ENCODE measurements around the gene NCF4.

Gene NCF4

GRCh38 chr22:36838119-36839030 is 22.4 kb upstream of the NCF4 start:
- DNase-seq: no peak

DNA sequence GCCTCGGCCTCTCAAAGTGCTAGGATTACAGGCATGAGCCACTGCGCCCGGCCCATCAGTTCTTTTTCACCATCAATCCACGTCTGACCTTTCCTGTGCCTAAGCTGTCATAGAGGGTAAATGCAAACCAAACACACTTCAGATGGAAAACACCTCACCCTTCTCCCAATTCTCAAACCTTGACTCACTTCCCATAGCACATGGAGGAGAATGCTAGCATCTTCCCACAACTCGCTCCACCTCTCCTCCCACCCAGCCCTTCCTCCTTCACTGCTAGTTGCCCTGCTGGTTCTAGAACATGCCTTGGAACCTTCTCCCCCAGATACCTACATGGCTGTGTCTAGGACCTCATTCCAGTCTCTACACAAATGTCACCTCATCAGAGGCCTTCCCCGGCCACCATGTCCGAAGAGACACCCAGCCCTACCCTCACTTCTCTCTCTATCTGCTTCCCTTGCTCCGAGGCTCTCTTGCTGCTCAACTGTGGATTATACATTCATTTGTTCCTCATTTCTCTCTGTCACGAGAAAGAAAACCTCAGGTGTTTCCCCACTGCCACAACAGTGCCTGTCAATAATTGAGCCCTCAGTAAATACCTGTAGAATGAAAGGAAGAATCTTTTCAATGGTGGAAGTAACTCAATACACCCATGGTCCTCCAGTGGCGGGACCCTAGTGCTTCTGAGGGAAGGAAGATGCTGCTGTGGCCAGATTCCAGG is 21.3 kb upstream of the NCF4 start:
- DNase-seq: no peak

- no peak for DNase-seq
Observed at GRCh38 chr22:36840106-36840505, 20.7 kb upstream of the NCF4 start.

DNA sequence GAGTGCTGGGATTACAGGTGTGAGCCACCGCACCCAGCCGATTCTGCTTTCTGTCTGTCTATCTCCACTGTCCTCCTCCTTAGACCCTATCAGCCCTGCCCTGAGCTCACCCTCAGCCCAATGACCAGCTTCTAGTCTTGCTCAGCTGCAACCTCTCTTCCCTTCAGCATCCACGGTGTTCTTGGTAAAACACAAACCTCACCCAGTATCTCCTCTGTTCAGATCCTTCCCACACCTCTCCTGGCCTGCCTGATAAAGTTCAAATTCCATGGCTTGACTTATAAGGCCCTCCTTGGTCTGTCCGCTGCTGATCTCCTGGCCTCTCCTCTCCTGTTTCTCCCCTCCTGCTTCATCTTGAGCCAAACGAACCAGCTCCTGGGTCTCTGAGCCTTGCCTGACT is 14.5 kb upstream of the NCF4 start:
- DNase-seq: no peak

GRCh38 chr22:36846949-36847348 is 13.9 kb upstream of the NCF4 start:
- DNase-seq: no peak

DNA sequence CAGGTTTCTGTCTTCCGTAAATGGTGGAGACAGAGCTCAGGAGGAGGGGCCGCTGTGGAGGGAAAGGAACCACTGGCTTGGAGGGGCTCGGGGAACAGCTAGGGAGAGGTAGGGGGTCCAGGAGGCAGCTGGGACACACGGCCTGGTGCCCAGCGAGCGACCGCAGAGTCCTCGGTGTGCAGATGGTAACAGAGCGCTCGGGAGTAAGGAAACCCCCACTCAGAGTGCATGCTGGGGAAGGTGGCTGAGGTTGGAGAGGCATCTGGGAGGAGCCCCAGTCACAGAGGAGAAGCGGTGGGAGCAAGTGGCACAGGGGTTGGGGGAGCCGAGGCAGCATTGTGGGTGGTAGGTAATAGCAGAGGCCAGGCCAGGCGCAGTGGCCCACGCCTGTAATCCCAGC is 10.8 kb upstream of the NCF4 start:
- DNase-seq: no peak

GRCh38 chr22:36850682-36851081 is 10.1 kb upstream of the NCF4 start:
- DNase-seq: no peak

GRCh38 chr22:36852056-36852973 is 8.5 kb upstream of the NCF4 start:
- DNase-seq: no peak

DNA sequence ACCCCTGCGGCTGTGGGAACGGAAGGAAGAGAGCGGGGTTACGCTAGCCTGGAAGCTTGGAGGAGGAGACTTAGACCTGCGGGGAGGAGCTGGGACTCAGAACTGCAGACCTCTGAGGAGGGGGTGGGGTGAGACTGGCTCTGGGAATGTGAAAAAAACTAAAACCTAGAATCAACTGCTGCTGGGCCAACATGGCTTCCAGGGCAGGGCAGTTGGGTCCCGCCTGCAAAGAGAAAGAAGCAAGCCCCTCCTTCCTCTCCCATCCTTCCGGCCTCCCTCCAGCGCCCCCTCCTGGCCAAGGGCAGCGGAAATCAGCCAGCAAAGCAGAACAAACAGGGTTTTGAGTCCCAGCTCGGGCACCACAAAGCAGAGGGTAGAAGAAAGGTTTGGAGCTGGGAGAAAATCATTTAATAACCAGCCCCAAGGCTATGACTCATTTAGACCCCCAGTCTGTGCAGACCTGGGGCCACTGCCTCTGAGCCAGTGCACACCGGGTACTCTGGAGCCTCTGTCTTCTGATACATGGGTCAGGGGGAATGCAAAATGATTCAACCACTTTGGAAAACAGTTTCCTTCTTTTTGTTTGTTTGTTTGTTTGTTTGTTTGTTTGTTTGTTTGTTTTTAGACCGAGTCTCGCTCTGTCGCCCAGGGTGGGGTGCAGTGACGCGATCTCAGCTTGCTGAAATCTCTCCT is 7.3 kb upstream of the NCF4 start:
- DNase-seq: peak; percentile 88

DNA sequence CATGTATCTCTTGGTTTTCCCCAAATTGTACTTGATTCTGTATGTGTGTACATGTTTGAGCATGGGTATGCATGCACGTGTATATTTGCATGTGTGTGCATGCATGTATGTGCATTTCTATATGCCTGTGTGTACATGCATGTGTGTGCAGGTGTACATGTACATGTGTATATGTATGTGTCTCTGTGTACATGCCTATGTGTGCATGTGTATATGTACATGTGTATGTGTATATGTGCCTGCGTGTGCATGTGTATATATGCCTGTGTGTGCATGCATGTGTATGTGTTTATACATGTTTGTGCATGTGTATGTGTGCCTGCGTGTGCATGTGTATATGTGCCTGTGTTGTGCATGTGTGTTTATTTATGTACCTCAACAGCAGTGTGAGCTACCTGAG is 5.3 kb upstream of the NCF4 start:
- DNase-seq: no peak

DNA sequence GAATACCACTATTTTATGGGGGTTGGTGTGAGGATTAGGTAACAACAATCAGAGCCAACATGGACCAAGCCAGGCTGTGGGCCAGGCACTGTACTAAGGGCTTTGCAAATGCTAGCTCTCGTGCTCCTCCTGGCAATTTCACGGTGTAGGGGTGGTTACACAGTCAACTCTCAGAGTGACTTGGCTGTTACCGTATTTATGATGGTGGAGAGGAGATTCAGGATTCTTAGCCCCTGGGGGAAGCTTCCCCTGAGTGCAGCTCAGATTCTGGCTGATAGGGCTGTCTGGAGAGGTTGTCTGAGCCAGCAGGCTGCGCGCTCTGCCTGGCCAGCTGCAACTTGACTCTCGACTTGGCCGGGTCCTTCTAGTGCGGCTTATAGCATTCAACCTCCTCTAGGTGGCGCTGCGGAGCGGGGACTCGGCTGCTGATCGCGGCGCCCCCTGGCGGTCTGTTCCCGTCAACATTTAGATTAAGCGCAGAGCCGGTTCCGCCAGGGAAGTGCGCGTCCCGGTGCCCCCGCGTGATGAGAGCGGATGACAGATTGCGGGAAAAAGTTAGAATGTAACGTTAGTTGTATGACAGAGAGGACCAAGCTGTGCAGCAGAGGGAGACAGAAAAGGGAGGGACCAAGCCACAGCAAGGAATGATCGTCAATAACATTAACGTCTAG is 4.5 kb upstream of the NCF4 start:
- DNase-seq: peak; percentile 80

DNA sequence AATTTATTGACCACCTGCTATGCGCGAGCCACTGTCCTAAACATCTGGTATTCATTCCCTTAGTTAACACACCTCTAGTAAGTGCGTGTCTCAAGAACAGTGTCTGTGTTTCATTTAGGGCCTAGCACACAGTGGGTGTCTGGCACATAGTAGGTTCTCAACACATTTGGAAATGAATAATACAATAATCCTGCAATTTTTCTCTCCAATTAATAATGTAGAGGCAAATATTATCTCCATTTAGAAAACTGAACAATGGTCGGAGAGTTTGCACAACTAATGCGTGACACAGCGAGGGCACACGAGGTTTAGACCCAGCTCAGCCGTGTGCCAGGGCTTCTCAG is 4.0 kb upstream of the NCF4 start:
- DNase-seq: no peak

GRCh38 chr22:36858156-36858555 is 2.6 kb upstream of the NCF4 start:
- no peak for DNase-seq

GRCh38 chr22:36858966-36859365 is 1.8 kb upstream of the NCF4 start:
- DNase-seq: no peak

- DNase-seq: no peak
Observed at GRCh38 chr22:36860017-36860416, 789 bp upstream of the NCF4 start.

DNA sequence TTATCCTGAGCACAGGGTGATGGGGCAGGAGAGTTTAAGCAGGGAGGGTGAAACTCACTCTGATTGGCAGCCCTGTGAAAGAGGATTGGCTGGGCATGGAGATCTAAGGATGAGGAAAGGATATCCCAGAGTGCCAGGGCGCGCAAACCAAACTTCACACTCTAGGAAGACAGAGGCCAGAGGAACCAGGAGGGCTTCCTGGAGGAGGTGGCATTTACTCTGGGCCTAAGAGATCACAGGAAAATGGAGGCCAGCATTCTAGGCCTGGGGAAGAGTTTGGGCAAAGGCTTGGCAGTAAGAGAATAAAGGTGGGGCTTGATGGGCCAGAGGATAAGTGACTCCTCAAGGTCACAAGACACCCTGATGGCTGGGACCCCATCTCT is 377 bp upstream of the NCF4 start:
- no peak for DNase-seq

- DNase-seq: peak; percentile 92
Observed at GRCh38 chr22:36862251-36863242, 1.7 kb downstream of the NCF4 start.

- no peak for DNase-seq
Observed at GRCh38 chr22:36863281-36863680, 2.5 kb downstream of the NCF4 start.

- peak; percentile 15 for DNase-seq
Observed at GRCh38 chr22:36863979-36864378, 3.2 kb downstream of the NCF4 start.

- peak; percentile 85 for DNase-seq
Observed at GRCh38 chr22:36864454-36865215, 3.8 kb downstream of the NCF4 start.
